Gastroesophageal sphincter (tissue), 3 donors: ENCODE results near the gene LRRC75A.

Experiments used
- CTCF ChIP-seq, 4 experiments: fragments of 200-600 bp in 2 of 4; fragments of 450-650 bp in 2 of 4; sonication (generic) in 1 of 4; IDR thresholded peaks; one replicate each; pipeline ENCODE4 v1.5.1; 2017 to 2019; ENCODE audit warnings: antibody characterized with exemption in 4 of 4, mild to moderate bottlenecking in 2 of 4, moderate library complexity in 2 of 4
- EP300 ChIP-seq: sonication (generic); formaldehyde crosslinking; IDR thresholded peaks from one replicate; pipeline ENCODE4 v1.6.1; 2017; ENCODE audit warnings: antibody characterized with exemption, mild to moderate bottlenecking
- POLR2A ChIP-seq, 2 donors: fragments of 450-650 bp; IDR thresholded peaks; one replicate each; pipeline ENCODE4 v1.6.1; 2017; ENCODE audit warnings: antibody characterized with exemption in 2 of 2, mild to moderate bottlenecking in 2 of 2, moderate library complexity in 1 of 2
- POLR2AphosphoS5 ChIP-seq: sonication (generic); formaldehyde crosslinking; IDR thresholded peaks from one replicate; pipeline ENCODE4 v1.6.1; 2017; ENCODE audit warnings: antibody characterized with exemption

- TF ChIP-seq CTCF (IDR thresholded peaks at IDR 0.05) (no peak), POLR2A (IDR thresholded peaks at IDR 0.05) (no peak), POLR2AphosphoS5 (no peak), EP300 (no peak)
These were observed 30.5 kb downstream of the LRRC75A start for GRCh38 chr17:16461606-16461866.
